KOPT-K1 (cell line): ENCODE measurements around the gene ELL.

Experiments used
- H3K27ac ChIP-seq: fragments of 200-600 bp; sonication (generic); 2 replicates; pipeline ENCODE4 v1.5.1; 2016; ENCODE audit warnings: antibody characterized with exemption, mild to moderate bottlenecking, low read depth, low read length; ENCODE audit not compliant: poor library complexity, severe bottlenecking
- H3K36me3 ChIP-seq: fragments of 200-600 bp; sonication (generic); 2 replicates; pipeline ENCODE4 v1.5.1; 2017; ENCODE audit warnings: antibody characterized with exemption, mild to moderate bottlenecking, low read length, moderate library complexity; ENCODE audit not compliant: insufficient read depth
- H3K9me3 ChIP-seq: fragments of 200-600 bp; sonication (generic); 2 replicates; pipeline ENCODE4 v1.5.1; 2017; ENCODE audit warnings: antibody characterized with exemption, low read length, mild to moderate bottlenecking; ENCODE audit not compliant: insufficient read depth, poor library complexity, severe bottlenecking

Gene ELL

DNA sequence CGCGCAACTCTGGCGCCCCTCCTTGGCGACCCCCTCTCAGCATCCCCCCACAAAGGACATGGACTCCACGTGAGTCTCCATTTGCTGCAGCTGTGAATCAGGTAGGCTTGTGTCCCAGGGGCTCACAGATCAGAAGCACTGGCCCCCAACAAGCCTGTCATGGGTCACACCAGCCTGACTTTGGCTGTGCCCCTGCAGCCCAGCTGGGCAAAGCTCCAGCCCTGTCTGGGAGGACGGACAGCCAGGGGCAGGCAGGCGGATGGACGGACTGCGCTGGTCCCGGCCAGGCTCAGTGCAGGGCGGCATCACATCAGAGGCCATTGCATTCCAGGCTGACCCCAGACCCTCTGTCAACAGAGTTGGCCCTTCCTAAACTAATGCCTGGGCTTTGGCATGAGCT, 55.5 kb downstream of the ELL start:
- Histone ChIP-seq H3K9me3 (no peaks in the 10 kb centered on the region), H3K36me3 (peaks cover 46% of the 10 kb centered on the region; the same call in 1 of the 2 replicates), H3K27ac (no peak overlapping the region)

DNA sequence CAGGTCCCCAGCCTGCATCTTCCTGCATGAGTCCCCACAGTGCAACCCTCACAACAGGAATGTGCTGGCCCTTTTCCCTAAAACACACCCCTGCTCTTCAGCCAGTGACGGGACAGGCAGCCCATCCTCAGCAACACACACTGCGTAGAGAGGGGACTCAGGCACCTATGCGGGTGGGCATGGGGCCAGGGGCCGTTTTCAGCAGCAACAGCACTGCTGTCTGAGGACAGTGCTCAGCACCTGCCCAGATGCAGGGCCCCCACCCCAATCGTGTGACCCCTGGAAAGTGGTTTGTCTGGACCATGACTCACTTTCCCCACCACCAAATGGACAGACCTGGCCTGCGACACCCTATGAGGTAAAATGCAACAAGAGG, 55.9 kb downstream of the ELL start:
- Histone ChIP-seq H3K27ac (no peak overlapping the region), H3K9me3 (no peaks in the 10 kb centered on the region)

DNA sequence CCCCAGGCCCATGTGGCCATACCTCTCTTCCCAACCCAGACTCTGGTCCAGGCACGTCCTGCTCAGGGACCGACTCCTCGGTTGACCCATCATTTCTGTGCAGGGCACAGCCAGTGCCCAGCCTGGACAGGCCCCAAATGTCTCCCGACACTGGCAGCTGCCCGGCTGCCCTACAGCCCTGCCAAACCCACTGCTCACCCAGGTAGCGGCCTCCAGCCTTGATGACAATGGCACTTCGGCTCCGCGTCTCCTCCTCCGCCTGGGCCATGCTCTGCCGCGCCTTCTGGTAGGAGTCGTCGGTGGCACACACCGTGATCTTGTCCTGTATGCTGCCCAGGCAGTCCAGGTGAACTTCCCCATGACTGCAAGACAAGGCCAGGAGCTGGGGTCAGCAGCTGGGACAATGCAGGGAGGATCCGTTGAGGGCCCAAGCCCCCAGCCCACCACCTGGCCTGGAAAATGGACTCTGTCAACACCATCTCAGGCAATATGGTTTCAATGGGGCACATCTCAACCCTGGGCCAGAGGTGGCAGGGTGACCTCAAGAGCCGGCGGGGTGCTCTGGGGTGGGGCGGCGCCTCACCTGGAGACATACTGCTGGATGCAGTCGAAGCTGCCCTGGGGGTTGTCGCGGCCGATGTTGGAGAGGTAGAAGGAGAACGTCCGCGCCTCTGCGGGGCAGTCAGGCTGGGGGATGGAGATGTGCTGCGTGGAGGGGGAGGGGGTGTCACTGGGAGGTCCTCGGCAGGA, 56.5 kb downstream of the ELL start:
- Histone ChIP-seq H3K27ac (no peak overlapping the region), H3K36me3 (peaks cover 46% of the 10 kb centered on the region), H3K9me3 (no peaks in the 10 kb centered on the region)

More for the DNA sequence above, 55.9 kb downstream of the ELL start:
- peaks cover 46% of the 10 kb centered on the region for H3K36me3 ChIP-seq

DNA sequence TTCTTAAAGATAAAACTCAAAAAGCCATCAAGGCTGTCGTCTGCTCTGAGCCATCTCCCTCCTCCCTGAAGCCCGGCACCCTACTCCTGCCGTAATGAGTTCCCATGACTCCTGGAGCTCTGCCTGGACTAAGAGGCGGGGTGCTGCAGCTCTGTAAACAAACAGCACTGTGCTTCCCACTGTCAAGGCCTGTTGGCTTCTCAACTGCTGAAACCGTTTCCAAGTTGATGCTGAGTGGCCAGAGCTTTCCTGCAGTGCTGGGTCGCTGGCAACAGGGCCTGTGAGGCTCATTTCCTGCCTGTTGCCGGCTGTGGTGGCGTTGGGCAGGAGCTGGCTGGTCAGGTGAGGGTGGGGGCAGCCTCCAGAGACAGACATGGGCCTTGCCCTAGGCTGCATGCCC, 57.2 kb downstream of the ELL start:
- H3K9me3 ChIP-seq = no peaks in the 10 kb centered on the region
- H3K36me3 ChIP-seq = peaks cover 51% of the 10 kb centered on the region
- H3K27ac ChIP-seq = no peak overlapping the region

DNA sequence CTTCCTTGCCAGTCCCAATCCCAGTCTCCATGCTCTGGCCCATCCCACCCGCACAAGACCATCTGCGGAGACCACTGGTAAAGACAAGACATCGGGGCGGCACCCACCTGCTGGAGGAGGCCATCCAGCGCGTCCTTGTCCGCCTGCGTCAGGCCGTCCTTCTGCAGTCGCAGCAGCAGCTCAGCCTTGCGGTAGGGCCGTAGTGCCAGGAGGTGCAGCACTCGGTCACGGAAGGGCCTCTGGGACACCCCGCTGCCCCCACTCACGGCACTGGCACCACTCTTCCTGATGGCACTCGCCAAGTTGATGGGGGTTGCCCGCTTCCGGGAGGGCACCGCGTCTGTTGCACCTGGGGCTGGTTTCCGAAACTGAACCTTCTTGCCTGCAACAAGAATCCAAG, 60.4 kb downstream of the ELL start:
- no peaks in the 10 kb centered on the region for H3K9me3 ChIP-seq
- peaks cover 82% of the 10 kb centered on the region for H3K36me3 ChIP-seq
- H3K27ac ChIP-seq = no peak overlapping the region

DNA sequence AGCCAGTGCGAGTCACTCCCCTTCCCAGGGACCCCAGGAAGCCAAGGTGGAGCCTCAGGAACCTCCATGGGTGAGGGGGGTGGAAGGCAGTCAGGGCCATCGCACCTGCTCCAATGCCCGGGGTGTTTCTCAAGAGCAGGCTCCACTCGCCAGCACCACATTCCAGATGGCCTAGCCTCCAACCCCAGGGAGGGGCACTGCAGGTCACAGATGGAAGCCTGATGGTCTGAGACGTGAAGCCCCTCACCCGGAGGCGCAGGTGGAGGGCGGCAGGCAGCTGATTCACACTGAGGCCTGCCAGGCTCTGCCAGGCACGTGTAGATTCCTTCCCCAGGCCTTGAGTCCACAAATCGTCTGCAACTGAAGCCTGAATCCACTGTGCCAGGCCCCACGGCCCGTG, 61.0 kb downstream of the ELL start:
- Histone ChIP-seq H3K36me3 (peaks cover 87% of the 10 kb centered on the region), H3K9me3 (no peaks in the 10 kb centered on the region), H3K27ac (no peak overlapping the region)

DNA sequence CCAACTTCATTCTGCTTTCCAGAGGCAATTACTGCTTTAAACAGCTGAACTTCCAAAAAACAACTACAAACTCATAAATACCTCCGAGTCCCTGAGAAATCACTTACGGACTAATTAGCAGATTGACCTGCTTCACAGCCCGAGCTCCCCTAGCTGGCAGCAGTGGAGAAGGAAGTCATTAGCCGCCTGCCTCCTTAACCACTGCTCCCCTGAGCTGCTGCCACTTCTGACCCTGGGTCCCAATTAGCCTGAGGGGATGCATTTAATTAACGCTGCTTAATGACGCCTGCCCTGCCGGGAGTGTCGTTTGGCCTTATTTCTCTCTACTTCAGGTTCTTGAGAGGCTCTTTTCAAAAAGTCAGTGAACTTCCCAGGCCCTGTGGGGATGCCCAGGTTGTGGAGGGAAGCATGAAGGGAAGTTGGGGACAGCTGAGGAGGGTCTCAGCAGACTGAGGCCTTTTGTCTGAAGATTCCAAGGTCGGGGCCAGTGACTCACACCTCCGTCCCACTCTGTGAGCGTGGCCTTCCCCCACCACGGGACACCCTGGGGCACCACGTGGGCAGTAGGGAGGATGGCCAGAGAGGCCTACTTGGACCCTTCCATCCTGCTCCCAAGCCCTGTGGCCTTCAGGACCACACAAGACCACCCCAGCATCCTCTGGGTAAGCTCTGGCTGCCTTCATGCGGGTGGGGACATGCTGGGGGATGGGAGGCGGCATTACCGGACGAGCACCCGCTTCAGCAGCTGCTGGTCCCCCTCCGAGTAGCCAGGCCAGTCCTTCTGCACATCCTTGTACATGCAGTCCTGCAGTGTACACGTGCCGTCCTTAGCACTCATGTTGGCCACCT, 64.2 kb downstream of the ELL start:
- H3K9me3 ChIP-seq = no peaks in the 10 kb centered on the region
- peaks cover 68% of the 10 kb centered on the region for H3K36me3 ChIP-seq
- H3K27ac ChIP-seq = no peak overlapping the region

DNA sequence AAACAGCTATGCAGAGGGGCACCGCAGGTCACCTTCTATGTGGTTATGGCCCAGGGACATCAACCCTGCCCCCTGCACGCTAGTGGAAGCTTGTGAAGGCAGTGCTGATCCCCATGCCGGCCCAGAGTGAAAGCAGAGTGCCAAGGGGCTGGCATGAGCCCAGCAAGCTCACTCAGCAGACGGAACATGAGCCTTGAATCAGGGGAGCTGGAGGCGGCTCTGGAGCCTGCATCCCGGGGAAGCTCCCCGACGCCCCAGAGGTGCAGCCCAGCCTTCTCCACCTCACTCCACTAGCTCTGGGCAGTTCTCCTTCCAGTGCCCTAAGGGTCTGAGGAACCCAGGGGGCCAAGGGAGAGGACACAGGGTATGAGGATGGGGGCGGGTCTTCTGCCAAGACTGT, 64.9 kb downstream of the ELL start:
- Histone ChIP-seq H3K9me3 (no peaks in the 10 kb centered on the region), H3K36me3 (peaks cover 62% of the 10 kb centered on the region), H3K27ac (no peak overlapping the region)

DNA sequence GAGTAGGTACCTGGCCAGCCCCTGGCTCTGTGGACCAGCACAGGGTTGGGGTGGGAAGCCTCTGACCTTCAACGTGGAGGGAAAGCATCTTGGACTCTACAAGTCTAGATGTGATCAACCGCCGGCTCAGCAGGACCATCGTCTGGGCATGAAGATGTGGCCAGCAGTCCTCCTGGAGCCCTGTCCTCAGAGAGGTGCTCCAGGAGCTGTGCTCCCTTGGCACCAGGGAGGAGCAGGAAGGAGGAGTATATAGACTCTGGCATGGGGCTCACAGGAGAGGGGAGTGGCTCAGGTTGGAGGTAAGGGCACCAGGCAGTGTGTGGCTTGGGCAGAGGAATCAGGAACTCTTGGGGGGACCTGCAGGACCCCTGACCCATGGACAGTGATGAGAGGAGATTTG, 65.6 kb downstream of the ELL start:
- Histone ChIP-seq H3K27ac (no peak overlapping the region), H3K36me3 (peaks cover 62% of the 10 kb centered on the region), H3K9me3 (no peaks in the 10 kb centered on the region)

DNA sequence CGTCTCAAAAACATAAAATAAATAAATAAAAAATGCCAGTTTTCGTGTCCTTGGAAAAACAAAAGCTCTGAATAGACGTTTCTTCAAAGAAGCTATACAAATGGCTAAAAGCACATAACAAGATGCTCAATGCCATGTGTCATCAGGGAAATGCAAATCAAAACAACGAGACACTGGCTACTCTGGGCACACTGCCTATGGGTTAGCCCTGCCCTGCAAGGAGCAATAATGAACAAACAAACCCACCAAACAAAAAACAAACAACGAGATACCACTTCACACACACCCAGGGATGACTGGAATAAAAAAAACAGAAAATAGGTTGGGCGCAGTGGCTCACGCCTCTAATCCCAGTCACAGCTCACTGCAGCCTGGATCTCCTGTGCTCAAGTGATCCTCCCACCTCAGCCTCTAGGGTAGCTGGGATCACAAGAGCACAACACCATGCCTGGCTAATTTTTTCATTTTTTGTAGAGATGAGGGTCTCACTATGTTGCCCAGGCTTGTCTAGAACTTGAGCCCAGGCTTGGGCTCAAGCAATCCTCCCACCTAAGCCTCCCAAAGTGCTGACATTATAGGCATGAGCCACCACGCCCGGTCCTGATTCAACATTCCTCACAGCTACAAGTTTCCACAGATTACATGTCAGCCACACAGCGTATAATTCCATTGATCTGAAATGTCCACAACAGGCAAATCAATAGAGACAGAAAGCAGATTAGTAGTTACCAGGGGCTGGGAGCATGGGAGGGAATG, 68.4 kb downstream of the ELL start:
- no peak overlapping the region for H3K27ac ChIP-seq
- H3K36me3 ChIP-seq = peaks cover 59% of the 10 kb centered on the region
- H3K9me3 ChIP-seq = no peaks in the 10 kb centered on the region

DNA sequence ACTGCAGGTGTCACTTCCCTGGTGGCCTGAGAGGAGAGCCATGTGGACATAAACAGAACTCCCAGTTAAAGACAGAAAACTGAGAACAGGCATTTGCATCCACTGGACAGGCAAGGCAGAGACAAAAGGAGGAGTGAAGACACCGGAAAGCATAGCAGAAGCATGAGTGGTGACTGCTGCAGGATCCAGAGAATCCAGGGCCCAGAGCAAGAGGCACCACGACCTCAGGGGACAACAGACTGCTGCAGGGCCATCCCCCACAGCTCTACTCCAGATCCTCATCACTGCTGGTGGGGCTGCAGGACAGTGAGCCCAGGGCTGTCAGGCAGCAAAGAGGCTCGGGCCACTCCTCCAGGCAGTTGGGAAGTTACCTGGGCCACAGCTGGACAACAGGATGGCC, 69.5 kb downstream of the ELL start:
- H3K27ac ChIP-seq = no peak overlapping the region
- H3K36me3 ChIP-seq = peaks cover 57% of the 10 kb centered on the region
- no peaks in the 10 kb centered on the region for H3K9me3 ChIP-seq

DNA sequence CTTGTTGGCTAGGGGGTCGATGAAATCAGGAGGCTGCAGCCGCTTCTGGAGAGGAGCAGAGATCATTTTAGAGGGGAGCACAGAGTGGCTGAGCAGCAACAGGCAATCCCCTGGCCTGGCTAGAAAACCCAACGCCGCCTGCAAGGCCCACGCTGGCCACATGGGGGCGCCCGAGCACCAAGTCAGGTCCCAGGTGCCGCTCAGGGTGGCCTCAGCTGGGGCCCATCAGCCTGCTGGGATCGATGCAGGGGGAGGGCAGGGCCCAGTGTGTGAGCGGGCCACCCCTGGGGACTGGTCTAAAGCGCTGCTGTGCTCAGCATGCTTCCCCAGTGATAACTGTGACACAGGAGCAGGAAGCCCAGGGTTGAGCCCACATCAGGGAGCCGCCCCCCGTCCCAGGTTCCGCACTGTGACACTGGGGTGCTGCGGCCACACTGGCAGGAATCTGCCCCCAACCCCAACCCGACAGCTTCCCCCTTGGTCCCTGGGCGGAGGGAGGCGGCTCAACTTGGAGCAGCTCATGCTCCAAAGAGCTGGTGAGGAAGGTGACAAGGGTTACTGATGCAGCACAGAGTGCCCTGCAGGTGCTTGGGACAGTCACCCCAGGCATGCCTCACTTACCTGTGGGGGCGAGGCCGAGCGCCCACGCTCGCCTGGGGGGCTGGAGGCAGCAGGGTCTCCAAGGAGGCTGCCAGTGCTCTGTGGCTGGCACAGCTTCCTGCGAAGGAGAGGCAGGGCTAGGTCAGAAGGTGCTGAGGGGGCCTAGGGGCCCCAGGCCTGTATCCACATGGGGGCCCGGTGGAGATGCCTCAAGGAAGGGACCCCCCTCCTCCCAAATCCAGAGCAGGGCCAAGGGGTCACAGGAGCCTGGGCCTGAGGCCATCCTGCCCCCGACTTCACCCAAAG, 70.7 kb downstream of the ELL start:
- Histone ChIP-seq H3K36me3 (peaks cover 57% of the 10 kb centered on the region), H3K9me3 (no peaks in the 10 kb centered on the region), H3K27ac (no peak overlapping the region)

DNA sequence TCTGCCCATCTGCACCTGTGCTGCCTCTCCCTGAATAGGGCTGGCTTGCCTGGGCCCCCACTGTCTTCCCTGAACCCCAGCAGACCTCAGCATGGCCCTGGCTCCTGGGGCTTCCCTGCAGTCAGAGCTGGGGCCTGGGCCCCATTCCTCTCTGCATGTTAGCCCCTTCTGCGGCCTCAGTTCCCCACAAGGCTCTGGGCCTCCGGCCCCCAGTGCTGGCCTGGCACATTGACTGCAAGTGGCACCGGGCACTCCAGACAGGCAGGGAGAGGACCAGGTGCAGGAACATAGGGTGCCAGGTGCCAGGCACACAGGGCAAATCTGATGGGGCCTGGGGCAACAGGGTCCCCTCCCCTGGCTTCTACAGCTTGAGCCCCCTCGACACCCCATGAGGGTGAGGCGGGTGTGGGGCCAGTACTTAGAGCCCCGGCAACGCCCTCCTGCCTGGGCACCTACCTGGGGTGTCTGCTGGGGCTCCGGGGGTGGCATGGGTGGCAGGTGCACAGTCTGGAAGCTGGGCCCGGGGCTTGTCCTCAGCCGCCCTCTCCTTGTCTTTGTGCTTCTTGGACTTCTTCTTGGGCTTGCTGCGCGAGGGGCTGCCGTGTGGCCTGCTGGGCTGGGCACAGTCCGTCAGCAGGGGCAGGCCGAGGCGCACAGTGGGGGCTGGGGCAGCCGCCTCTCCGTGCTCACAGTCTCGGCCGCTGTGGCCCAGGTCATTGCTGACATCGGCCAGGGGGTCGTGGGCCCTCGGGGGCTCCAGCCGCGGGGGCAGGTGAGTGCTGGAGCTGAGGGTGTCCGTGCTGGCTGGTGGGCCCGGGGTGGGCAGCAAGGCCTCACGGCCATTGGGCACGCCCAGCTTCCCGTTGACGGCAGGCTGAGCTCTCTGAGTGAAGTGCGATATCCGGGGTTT, 71.6 kb downstream of the ELL start:
- Histone ChIP-seq H3K36me3 (peaks cover 61% of the 10 kb centered on the region), H3K9me3 (no peaks in the 10 kb centered on the region), H3K27ac (no peak overlapping the region)

DNA sequence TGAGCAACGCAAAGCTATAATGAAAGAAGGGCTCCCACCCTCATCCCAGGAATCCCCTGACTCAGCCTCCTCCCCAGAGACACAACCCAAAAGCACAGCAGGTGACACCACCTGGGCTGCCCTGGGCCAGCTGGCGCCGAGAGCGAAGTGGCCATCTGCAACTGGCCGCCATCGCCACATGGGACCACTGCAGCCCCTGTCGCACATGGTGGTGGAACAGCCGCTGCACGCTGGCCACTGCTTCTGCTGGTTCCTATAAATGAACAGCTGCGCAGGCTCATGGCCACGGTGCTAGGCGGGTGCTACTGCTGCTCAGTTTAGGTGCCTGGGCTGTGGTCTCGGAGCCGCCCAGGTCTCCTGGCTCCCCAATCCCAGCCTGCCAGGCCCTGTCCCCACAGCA, 72.3 kb downstream of the ELL start:
- Histone ChIP-seq H3K36me3 (peaks cover 68% of the 10 kb centered on the region), H3K9me3 (no peaks in the 10 kb centered on the region), H3K27ac (no peak overlapping the region)
